AG08396 (cell line): ENCODE results near the gene CCNYL1.
A peak's percentile ranks its signal among the peaks of the same experiment; 100 is the strongest.

Source experiments
- DNase-seq: peaks from one replicate; pipeline ENCODE4 v3.0.0; 2012; ENCODE audit warnings: low spot score, mixed read lengths

Gene CCNYL1

DNA sequence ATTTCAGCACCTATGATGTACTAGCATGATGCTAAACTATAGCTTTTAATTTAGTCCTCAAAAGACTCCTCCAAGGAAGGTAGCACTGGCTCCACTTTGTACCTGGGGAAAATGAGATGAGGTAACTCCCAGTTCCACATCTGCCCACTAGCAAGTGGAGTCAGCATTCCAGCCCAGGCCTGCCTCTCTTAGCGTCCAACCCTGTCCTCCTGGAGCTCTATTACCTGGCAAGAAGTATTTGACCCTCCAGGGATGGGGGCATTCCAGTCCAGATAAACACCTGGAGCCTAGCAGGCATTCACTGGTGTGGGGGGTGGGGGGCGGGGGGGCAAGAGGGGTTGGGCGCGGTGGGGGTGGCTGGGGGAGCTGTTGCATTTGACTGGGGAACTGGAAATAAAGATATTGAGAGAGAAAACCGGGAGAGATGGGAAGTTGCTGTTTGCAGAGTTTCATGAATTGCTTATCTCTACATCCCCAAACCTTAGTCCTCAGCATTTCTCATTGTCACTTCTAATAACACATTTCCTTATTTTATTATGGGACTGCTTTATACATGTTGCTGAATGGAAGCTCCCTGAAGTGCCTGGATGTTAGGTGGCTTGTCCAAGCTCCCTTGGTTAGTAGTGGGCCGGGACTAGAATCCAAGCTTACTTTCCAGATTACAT, 80.3 kb downstream of the CCNYL1 start:
- no peak for DNase-seq

DNA sequence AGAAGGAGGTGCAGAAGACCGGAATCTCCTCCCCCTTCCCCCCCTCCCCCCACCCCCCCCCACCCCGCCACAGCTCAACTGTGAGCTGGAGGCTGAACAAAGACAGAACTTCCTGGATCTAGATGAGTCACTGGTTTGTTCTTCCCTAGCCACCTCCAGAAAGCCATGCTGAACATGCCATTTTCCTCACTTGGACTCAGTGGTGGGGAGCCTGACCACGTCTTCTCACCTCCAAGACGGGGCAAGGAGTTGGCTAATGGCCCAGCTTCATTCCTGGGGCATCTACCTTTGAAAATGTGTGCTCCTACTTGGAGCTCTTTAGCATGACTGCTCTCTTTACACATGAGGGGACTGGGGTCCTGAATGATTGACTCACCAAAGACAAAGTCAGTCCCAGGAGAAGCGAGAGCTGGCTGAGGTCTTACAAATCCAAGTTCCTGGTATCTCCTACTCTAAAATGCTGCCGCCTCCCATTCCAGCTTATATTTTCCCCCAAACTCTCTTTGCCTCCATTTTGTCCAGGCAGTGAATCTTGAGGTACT, 80.9 kb downstream of the CCNYL1 start:
- peak; percentile 65 for DNase-seq

DNA sequence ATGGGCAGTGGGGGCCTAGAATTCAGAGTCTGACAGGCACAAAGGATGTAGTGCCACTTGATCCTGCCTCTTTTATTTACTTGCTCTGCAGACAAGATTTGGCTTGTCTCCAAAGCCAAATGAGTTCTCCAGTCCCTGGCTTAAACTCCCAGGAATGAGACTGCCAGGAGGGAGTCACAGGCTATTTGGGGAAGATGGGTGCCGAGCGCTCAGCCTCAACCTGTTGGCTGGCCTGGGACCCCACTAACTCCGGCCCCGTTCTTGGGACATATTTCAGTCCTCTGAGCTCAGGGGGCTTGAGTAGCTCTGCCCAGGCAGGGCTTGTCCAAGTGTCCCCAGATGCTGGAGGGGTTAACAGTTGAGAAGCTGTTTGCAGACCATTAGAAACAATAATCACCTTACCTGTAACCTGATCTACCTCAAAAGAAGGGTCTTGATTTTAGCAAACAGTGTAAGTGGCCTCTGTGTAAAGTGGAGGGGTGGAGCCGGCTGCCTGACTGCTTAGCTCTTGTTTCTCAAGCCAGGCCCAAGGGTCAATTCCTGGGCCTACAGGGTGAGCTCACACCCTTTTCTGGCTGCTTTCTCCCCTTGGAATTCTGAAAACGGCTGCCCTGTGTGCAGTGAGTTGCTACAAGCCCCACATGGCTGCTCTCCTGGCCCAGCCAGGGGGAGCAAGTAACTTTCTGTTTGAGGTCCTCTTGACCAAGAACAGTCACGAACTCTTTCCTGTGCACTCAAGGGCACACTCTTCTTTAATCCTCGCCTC, 85.3 kb downstream of the CCNYL1 start:
- DNase-seq: peak; percentile 33

DNA sequence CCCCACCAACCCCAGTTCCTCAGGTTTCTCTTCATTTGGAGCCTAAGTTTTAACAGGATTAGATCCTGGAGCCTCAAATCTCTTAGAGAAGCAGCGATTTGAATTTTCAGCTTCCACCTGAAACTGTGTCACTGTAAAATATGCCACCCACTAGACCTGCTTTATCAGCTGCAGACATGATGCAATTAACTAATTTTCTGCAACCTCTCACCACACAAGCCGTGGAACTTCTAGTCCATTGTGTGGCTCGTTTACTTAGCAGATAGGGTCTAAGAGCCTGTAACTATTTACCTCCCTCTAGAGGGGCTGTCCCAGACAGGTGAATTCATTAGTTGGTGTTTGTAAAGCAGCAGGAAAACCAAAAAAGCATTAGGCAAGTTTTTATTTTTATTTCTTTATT, 89.8 kb downstream of the CCNYL1 start:
- no peak for DNase-seq

DNA sequence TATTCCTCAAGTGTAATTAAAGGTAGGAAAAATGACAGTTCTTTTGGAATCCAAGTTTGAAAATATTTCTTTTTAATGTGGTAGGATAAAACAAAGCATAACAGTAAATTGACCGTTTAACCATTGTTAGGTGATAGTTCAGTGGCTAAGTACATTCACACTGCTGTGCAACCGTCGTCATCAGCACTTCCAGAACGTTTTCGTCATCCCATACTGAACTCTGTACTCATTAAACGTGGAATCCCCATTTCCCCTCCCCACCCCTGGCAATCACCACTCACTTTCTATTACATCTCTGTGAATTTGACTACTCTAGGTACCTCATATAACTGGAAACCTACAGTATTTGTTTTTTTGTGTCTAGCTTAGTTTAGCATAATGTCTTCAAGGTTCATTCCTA, 91.2 kb downstream of the CCNYL1 start:
- DNase-seq: no peak
